ENCODE measurements around the gene YBEY.

DNA sequence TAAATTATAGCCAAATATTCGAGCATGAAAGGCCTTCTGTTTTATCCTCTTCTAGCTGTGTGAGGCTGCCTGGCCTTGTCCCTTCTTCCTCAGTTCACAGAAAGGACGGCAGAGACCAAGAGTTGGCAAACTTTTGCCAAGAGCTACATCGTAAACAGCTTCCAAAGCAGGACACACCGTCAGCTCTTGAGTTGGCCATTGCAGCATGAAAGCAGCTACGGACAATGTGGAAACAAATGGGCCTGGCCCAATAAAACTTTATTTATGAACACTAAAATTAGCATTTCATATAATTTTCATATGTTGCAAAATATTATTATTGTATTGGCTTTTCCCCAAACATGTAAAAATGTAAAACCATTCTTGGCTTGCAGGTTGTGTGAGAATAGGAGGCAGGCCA is 26.8 kb downstream of the YBEY start:
- TF ChIP-seq, protein P1, sequence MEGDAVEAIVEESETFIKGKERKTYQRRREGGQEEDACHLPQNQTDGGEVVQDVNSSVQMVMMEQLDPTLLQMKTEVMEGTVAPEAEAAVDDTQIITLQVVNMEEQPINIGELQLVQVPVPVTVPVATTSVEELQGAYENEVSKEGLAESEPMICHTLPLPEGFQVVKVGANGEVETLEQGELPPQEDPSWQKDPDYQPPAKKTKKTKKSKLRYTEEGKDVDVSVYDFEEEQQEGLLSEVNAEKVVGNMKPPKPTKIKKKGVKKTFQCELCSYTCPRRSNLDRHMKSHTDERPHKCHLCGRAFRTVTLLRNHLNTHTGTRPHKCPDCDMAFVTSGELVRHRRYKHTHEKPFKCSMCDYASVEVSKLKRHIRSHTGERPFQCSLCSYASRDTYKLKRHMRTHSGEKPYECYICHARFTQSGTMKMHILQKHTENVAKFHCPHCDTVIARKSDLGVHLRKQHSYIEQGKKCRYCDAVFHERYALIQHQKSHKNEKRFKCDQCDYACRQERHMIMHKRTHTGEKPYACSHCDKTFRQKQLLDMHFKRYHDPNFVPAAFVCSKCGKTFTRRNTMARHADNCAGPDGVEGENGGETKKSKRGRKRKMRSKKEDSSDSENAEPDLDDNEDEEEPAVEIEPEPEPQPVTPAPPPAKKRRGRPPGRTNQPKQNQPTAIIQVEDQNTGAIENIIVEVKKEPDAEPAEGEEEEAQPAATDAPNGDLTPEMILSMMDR (IDR thresholded peaks at IDR 0.05; ENCODE audit: borderline replicate concordance, extremely low read depth, low read length, poor library complexity, severe bottlenecking), result no peak
- no peak for TF ChIP-seq EZH2 (IDR thresholded peaks at IDR 0.05; ENCODE audit: borderline replicate concordance, low read depth, low read length, severe bottlenecking)
